ENCODE results near the gene GPC3. TPM values are rescaled to one million over a fixed set of nuclear protein-coding genes. Genes with fewer than 3 reads are reported as not detected.

The GPC3 gene
- total RNA-seq: 0.19 and 12.4 TPM in 2 replicates

GRCh38 chrX:133985164-133985966, at the start of gene GPC3:
Gene GPC3 (minus strand): TSS chrX:133985594.

